ENCODE data around the gene GRK5. TPM values are rescaled to one million over a fixed set of nuclear protein-coding genes. Genes with fewer than 3 reads are reported as not detected.
"Not testable (repeated sequence)": the region's sequence is repeated elsewhere in the genome, so short reads cannot be mapped to it uniquely, and the experiment has no call there.

Gene GRK5
- 16.8 TPM for polyA plus RNA-seq (2013, experiment 1 of 2; ENCODE audit: insufficient read length)
- 17.1 TPM for polyA plus RNA-seq (2013, experiment 2 of 2; ENCODE audit: insufficient read length)

DNA sequence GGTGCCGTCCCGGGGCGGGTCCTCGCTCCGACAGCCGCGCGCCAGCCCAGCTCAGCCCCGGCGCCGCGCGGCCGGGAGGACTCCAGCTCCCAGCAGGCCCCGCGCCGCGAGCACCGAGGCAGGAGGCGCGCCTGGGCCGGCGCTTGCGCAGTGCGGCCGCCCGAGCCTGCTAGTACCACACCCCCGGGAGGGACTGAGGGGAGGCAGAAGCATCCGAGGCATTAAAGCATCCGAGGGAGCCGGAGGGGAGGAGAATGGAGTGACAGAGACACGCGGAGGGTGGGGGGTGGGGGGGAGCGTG, at the start of gene GRK5:
TSS of gene GRK5 (plus strand) at position 206 of the 301 bp plus-strand sequence. CDS start 347 bp downstream, outside the sequence.
- peak; percentile 98 for DNase-seq

DNA sequence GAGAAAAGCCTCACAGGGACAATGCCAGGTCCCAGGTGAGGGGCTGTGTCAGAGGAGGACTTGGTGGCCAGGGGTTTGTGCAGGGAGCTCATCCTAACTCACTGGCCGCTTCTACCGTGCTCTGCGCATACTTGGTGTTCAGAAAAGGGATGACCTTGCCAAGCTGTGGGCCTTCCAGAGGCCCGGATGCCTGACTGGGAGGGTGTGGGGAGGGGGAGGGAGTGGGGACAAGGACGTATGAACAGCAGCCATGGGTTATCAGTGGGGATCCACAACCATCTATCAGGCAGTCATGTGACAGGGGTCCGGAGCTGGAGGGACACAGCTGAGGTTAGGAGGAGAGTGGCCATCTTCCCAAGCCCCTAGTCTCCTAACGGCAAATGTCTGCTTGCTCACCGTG, 48.0 kb upstream of the GRK5 start:
- DNase-seq: no peak

DNA sequence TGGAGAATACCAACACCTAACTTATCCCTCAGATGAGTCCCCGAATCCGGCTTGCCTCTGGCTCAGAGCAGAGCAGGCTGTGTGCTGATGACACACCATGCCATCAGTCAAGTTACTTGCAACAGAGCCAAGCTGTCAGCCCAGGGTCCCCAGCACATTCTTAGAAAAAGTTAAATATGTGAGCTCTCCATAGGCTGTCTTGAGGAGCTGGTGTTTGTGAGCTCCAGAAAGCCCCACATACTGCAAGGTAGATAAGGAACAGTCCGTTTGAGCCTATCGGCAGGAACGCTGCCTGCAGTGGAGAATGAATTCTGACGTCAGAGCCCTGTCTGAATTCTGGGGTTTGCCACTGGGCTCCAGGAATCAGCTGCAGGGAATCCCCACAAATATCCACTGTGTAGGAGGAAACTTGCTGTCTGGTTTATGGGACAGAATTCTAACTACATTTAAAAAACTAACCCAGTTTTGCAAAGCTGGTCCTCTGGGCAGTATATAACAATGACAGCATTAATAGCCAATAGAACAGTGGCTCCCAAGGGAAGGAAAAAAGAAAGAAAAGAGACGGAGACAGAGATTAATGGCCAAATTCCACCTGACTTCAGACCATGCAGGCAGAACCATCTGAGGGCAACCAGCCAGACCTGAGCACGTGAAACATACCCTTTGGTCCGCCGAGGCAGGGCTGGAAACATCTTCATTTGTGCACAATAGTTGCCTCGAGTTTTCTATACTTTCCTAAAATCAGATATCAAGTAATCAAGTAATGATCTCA, 45.5 kb upstream of the GRK5 start:
- peak; percentile 66 for DNase-seq

DNA sequence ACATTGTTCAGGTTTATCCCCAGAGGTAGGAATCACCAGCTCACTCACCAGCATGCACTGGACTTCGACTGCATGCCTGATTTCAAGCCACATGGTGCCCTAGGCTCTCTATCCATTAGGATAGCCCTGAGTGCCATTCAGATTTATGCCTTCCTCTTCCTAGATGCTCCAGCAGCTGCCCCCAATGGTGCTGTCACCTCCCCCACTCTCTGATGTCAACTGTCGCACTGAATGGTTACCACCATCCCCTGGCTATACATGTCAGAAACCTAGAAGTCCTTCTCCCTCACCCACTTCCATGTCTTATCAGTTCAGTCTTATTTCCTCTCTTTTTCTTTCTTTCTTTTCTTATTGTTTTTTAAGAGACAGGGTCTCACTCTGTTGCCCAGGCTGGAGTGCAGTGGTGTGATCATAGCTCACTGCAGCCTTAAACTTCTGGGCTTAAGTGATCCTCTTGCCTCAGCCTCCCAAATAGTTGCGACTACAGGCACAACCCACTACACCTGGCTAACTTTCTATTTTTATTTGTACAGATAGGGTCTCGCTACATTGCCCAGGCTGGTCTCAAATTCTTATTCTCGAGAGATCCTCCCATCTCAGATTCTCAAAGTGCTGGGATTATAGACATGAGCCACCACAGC, 44.8 kb upstream of the GRK5 start:
- no peak for DNase-seq

DNA sequence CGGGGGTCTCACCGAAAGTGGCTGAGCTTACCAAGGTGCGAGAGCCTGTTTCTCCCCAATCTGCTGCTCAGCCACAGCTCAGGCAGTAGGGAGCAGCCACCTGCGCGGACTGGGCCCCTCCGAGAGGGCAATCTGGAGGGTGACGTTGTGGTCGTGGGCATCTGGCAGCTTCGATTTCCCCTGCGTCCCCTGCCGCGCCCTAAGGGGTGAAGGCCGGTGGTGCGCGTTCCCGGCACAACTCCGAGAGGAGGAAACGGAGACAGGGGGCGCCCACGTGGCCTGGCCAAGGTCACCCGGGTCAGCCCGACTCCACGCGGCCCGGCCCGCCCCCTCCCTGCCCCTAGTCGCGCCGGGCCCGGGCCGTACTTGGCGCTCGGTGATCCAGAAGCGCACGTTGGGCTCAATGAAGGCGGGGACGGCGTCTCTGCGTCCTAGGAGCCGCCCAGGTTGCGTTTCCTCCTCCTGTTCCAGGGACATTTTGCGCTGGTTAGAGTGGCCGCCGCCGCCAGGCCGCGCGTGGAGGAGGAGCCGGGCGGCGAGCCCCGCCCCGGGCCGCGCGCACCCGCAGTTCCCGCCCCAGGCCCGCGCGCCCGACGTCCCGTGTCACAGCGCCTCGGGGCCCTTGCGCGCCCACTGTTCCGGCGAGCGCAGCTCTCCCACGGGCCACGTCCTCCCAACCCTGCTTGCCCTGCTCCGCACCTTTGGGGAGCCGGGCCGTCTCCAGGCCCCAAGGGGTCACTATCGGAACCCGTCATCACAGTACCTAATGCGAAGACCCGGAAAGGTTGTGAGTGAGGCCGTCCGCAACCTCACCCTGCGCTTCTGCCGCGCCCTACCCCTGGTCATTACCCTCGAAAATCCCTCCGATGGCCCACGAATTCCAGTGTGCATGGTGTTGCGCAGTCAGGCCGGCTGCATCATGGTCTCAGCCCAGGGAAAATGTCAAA, 41.9 kb upstream of the GRK5 start, which contains the start of gene SFXN4:
TSS of gene SFXN4 (minus strand) at position 544 of the 947 bp plus-strand sequence. CDS start at position 477, 67 bp downstream.
- peak; percentile 55 for DNase-seq

DNA sequence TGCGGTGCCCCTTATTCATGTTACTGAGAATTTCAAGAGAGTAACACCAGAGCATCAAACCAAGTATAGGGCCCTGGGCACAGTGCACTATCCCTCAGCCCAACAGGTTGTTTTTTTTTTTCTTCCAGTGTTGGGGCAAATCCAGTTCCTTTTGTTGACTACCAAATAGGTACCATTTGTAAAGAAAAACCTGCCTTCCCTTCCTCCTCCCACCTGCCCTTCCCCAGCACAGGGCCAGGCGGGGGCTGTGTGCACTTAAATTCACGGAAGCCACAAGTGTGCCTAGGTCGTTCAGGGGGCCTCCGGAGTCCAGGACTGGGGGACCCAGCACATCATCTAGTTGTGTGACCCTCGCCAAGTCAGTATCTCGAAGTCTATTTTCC, 41.3 kb upstream of the GRK5 start:
- DNase-seq: no peak

DNA sequence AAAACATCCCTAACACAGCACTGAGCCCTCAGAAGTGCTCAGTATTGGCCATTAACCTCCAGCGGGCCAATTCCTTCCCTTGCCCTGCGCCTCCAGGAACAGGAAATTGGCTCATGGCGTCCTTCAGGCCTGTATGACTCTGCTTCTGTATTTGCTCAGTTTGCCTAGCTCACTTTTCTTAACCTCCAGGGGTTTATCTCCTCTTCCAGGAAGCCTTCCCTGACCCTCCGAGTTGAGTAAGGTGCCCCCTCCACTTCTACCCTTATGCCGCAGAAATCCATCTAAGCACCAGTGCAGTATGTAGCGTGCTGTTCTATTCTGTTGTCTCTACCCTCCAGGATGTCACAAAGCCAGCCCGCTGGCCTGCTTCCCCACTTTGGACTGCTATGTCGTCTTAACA, 40.8 kb upstream of the GRK5 start:
- DNase-seq: no peak

DNA sequence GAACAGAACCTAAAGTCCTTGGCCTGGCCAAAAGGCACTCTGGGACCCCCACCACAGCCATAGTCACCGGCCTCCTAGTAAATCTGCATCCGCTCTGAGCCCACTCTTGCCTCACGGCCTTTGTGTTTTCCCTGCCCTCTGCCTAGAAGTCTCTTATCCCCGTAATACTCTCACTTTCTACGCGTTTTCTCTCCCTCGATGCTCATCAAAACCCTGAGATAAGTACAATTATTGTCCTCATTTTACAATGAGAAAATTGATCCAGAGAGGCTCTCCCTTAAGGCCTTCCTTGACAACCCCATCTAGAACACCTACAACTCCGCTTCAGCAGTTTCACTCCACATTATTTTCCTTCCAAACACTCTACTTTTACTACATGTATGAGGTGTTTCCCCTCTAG, 40.3 kb upstream of the GRK5 start:
- DNase-seq: no peak

DNA sequence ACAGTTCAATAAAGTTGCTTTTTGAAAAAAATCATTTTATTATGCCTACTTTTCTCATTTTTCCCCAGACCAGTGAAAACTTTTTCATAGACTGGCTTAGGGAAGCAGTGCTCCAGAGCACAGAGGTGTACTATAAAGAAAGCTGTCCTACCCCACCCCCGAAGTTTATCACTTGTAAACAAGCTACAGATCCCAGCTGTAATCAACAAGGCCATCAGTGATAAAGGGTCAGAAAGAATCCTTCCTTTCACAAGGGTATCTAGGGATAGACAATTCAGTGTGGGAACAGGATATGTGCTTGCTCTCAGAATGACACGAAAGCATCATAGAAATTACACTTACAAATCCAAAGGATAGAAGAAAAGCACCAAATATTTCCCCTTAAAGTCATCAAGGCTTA, 33.3 kb upstream of the GRK5 start:
- no peak for DNase-seq

DNA sequence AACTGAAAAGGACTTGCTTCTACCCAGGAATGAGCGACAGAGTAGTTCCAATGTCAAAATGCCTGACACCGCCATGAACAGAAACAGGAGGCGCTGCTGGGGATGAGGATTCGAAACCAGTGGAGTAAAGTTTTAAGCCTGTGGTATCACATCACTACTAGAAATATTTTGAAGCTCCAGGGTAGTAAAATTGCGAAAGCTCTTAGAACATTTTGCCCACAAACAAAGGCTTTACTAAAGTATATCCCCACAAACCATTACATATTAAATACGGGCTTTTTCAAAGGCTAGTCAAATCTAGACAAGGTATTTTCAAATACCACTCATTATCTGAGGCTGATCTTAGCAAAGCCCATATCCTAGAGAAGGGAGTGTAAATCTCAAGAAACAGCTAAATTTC, 31.2 kb upstream of the GRK5 start:
- no peak for DNase-seq

DNA sequence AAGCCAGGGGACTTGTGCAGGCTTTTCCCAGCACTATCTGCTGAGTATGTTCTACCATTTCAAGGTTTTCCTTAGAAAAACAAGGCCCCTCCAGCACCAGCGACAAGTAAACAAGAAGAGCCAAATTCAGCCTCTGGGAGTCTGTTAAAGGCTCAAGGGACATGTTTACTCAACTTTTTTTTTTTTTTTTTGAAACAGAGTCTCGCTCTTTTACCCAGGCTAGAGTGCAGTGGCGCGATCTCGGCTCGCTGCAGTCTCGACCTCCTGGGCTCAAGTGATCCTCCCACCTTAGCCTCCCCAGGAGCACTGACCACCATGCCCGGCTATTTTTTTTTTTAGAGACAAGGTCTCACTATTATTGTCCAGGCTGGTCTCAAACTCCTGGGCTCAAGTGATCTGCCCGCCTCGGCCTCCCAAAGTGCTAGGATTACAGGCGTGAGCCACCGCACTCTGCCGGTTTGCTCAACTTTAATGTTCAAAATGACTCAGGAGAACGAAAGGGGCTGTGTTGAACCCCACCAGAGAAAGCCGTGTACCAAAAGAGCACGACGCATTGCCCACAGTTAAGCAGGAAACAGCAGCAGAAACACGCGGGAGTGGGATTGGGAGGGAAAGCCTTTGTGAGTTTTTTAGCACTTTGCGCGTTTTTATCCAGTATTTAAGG, 29.5 kb upstream of the GRK5 start:
- DNase-seq: peak; percentile 28

DNA sequence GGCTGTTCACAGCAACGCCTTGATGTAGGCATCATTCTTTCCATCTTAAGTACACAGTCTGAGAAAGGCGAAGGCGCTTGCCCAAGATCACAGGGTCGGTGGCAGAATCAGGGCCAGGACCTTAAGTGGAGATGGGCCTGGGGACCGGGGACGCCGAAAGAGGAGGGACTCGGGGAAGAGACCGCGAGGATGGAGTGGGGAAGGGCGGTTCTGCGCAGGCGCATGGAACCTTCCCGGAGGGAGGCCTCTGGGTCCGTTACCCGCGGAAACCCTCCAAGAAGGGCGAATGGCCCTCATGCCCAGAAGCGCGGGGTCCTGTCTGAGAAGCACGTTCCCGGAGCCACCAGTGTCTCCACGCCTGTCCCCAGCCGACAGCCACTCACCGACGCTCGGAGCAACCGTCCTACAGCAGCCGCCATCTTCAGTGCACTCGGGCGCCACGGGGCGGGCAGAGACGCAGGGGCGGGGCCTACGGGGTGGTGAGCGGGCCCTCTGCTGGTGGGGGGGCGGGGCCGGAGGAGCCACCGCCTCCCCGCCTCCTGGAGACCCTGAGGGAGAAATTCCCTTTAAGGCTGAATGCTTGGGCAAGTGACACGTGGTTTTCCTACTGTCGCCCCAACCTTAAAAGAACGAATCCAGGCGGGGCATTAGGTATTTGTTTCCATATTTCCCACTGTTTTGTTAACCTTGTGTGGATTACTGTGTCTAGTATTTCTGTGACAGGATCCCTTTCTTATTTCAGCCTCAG, 28.8 kb upstream of the GRK5 start, which contains the start of gene PRDX3:
TSS of gene PRDX3 (minus strand) at position 441 of the 748 bp plus-strand sequence. CDS start at position 419, 22 bp downstream.
- DNase-seq: peak; percentile 92

DNA sequence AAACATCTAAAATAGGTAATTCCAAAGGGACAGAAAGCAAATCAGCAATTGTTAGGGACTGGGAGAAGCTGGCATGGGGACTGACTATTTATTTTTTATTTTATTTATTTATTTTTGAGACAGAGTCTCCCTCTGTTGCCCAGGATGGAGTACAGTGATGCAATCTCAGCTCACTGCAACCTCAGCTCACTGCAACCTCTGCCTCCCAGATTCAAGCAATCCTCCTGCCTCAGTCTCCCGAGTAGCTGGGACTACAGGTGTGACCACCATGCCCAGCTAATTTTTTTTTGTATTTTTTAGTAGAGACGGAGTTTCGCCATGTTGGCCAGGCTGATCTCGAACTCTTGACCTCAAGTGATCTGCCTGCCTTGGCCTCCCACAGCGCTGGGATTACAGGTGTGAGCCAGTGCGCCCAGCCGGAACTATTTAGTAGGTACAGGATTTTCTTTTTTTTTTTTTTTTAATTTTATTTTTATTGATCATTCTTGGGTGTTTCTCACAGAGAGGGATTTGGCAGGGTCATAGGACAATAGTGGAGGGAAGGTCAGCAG, 26.4 kb upstream of the GRK5 start:
- not testable (repeated sequence) for DNase-seq

DNA sequence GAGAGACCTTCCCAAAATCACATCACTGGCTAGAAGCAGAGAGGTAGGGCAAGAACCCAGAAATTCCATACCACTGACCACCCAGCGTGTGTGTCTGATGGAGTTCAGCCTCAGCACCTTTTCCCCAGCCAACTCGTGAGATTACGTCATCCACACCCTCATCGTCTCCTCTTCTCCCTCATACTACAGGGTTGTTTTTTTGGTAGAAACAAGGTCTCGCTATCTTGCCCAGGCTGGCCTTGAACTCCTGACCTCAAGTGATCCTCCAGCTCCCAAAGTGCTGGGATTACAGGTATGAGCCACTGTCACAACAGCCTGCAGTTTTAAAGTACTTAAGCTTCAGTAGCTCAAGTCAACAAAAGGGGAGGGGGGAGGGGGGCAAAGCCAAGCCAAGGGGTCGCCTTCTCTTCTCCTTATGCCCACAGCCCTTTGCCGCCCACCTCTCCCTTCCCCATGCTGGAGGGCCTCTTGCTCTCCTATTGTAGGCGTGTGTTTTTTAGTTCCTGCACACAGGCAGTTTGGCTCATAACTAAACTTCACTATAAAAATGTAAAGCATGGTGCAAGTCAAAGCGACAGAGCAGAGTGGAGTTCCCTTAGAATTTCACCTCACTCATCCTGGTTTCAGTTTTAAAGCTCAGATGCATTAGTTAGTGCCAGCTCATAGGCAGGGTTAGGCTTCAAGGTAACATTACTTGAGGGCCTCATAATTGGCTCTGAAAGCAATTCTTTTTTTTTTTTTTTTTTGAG, 23.5 kb upstream of the GRK5 start:
- DNase-seq: no peak

DNA sequence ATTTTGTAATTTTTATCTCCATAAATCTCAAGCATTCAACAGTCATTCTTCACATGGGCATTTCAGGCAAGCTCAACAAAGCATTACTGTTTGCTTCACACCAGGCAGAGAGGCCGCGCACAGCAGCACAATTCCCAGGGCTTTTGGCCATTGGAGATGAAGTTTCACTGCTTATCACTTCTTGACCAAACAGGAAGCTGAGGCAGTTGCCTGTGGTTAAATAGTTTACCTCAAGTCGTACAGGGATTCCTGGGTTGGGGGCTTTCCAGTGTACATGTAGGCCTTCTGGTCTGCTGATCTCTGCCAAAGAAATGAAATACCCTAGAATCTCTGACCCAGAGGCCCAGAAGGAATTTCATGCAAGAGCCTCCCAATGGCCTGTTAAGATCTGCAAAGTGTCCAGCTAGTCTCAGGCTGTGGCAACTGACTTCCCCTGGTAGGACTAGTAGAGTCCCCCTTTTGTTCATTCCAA, 17.5 kb upstream of the GRK5 start:
- DNase-seq: no peak

DNA sequence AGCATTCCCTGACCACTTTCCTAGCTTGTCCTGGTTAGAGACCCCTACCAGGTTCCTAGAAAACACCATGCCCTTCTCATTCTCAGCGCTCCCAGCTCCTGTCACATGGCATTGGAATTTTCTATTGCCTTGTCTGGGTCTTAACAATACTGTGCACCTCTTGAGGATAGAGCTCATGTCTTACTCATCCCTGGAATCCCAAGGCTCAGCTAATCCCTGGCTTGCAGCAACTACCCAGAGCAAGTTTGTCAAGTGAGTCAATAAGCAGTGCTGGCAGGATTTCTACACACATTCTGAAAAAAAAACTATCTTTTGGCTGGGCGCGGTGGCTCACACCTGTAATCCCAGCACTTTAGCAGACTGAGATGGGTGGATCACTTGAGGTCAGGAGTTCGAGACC, 17.0 kb upstream of the GRK5 start:
- DNase-seq: peak; percentile 97

DNA sequence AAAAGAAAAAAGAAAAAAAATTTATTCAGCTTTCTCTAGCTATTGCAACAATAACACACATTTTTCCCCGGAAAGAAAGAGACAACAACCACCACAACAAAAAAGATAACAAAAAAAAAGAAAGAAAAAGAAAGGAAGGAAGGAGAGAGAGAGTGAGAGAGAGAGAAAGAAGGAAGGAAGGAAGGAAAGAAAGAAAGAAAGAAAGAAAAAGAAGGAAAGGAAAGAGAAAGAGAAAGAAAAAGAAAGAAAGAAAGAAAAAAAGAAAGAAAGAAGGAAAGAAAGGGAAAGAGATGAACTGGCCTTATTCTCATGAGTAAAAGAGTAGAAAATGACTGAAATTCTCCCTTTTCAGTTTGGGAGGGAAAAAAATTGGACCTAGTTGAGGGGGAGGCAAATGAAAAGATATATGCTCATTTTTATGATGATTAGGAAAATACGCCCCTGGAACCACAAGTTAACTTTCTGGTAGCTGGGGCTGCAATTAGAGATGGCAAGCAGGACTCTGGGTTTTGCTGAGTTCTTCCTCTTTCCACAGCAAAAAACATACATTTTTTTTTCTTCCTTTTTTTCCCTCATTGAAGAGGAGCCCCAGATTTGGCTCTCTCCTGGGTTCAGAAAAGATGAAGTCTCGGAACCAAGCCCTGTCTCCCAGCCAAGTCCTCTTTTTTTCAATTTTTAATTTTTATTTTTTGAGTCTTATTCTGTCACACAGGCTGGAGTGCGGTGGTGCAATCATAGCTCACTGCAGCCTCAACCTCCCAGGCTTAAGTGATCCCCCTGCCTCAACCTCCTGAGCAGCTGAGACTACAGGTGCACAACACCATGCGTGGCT, 16.2 kb upstream of the GRK5 start:
- no peak for DNase-seq

DNA sequence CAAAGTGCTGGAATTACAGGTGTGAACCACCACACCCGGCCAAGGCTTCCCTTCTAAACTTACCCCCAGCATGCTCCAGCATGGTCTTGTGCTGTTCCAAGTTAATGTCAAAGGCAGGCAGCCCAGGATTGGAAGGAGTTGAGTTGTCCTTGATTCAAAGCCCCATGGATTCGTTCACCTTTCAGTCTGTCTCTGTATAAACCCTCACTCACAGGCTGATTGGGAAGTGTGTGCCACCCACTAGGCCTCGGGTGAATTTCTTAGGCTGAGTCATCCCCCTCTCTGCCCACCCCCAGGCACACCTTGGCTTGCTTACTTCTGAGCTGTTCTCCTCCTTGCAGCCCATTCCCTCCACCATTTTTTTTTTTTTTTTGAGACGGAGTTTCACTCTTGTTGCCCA, 15.5 kb upstream of the GRK5 start:
- DNase-seq: no peak

DNA sequence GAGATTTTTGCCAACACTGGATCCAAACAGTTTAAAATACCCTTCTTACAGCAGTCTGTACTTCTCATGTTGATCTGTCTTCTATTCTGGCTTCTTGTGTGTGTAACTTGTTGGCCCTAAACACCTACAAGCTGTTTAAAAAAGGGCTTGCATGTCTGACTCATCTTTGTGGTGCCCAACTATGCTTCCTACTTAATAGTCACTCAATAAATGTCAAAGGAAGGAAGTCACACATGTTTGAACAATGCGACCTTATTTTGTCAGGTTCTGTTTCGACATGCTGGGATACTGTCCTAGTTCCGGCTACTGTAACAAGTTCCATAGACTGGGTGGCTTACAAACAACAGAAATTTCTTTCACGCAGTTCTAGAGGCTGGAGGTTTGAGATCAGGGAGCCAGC, 9.4 kb upstream of the GRK5 start:
- DNase-seq: peak; percentile 42
